ENCODE measurements around the gene MAST3.

DNA sequence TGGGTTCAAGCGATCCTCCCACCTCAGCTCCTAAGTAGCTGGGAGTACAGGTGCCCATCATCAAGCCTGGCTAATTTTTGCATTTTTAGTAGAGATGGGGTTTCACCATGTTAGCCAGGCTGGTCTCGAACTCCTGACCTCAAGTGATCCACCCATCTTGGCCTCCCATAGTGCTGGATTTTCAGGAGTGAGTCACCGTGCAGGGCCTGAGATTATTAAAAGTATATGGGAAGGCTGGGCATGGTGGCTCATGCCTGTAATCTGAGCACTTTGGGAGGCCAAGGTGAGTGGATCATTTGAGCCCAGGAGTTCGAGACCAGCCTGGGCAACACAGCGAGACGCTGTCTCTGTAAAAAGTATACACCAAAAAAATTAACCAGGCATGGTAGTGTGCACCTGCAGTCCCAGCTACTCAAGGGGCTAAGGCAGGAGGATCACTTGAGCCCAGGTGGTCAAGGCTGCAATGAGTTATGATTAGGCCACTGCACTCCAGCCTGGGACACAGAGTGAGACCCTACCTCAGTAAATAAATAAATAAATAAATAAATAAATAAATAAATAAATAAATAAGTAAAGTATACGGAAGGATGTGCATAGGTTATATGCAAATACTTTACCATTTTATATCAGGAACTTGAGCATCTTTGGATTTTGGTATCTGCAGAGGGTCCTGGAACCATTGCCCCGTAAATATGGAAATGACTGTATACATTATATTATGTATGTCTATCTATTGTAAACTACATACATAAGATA, 11.7 kb upstream of the MAST3 start:
- TF ChIP-seq, protein P1, sequence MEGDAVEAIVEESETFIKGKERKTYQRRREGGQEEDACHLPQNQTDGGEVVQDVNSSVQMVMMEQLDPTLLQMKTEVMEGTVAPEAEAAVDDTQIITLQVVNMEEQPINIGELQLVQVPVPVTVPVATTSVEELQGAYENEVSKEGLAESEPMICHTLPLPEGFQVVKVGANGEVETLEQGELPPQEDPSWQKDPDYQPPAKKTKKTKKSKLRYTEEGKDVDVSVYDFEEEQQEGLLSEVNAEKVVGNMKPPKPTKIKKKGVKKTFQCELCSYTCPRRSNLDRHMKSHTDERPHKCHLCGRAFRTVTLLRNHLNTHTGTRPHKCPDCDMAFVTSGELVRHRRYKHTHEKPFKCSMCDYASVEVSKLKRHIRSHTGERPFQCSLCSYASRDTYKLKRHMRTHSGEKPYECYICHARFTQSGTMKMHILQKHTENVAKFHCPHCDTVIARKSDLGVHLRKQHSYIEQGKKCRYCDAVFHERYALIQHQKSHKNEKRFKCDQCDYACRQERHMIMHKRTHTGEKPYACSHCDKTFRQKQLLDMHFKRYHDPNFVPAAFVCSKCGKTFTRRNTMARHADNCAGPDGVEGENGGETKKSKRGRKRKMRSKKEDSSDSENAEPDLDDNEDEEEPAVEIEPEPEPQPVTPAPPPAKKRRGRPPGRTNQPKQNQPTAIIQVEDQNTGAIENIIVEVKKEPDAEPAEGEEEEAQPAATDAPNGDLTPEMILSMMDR (conservative IDR thresholded peaks at IDR 0.05): no peak
- no peak for TF ChIP-seq ZFX (IDR thresholded peaks at IDR 0.05)
